Caki2 (cell line): ENCODE data around the gene CLN3. TPM values are rescaled to one million over a fixed set of nuclear protein-coding genes. Genes with fewer than 3 reads are reported as not detected.
"Not testable (repeated sequence)": the region's sequence is repeated elsewhere in the genome, so short reads cannot be mapped to it uniquely, and the experiment has no call there.

ENCODE experiments used
- DNase-seq: peaks from one replicate; pipeline ENCODE4 v3.0.0-alpha.2; 2015; ENCODE audit warnings: low read depth
- in situ Hi-C: cut with HindIII; loops from 2 replicates; pipeline ENCODE4 v1.10.0; 2016; ENCODE audit warnings: low sequenced_read_pairs, low pct_unique_long_range_greater_than_20kb, mixed read lengths
- total RNA-seq: library from RNA; depleted of rRNA; stranded (reverse); fragments of >200 nt; shearing (Covaris generic); gene quantifications from 2 replicates; pipeline ENCODE4 v1.2.3, GENCODE V29; 2014; ENCODE audit warnings: low replicate concordance; rRNA removed

The CLN3 gene
- total RNA-seq, 1 experiment from 2014 or later: 34.6 TPM

DNA sequence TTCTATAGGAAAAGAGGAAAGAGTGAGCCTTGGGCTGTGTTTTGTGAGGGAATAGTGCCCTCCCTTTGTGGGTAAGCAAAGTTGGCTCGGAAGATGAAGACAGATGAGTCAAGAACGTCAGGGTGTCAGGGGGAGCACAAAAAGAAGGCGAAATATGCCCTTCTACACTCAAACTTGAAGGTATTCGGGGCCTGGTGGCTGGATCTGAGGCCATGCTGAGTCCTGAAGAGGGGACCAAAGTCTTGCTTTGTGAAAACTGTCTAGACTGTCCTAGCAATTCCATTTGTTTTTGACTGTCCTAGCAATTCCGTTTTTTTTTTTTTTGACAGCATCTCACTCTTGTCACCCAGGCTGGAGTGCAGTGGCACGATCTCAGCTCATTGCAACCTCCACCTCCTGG, 53.0 kb downstream of the CLN3 start:
- DNase-seq, in situ Hi-C loops: not testable (repeated sequence)

DNA sequence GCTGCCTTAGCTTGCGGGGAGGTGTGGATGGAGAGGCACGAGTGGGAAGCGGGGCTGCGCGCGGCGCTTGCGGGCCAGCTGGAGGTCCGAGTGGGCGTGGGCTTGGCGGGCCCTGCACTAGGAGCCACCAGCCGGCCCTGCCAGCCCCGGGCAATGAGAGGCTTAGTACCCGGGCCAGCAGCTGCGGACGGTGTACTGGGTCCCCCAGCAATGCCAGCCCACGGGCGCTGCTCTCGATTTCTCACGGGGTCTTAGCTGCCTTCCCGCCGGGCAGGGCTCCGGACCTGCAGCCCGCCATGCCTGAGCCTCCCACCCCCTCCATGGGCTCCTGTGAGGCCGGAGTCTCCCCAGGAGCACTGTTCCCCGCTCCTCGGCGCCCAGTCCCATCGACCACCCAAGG, 56.5 kb downstream of the CLN3 start:
- in situ Hi-C loops, DNase-seq: not testable (repeated sequence)

Other genes with a start within 250 kb of the CLN3 start
- 0.06 and 0.27 TPM in 2 replicates for gene SBK1, start 199.5 kb downstream of the CLN3 start, total RNA-seq
- gene NPIPB6, start 128.6 kb downstream of the CLN3 start, total RNA-seq: 0.32 TPM in 1 of 2 replicates, not detected in the other
- 86.7 and 122 TPM in 2 replicates for gene EIF3CL, start 88.2 kb downstream of the CLN3 start, total RNA-seq
- gene NPIPB7, start 19.7 kb downstream of the CLN3 start, total RNA-seq: not detected in 2 replicates
- not detected in 2 replicates for gene APOBR, start 2.6 kb upstream of the CLN3 start, total RNA-seq
- gene IL27, start 14.8 kb upstream of the CLN3 start, total RNA-seq: not detected in 2 replicates
- 5.8 and 9.4 TPM in 2 replicates for gene NUPR1, start 46.9 kb upstream of the CLN3 start, total RNA-seq
- 7.1 and 17.2 TPM in 2 replicates for gene SGF29, start 61.8 kb upstream of the CLN3 start, total RNA-seq
- gene SULT1A2, start 105.0 kb upstream of the CLN3 start, total RNA-seq: not detected in 2 replicates
- gene SULT1A1, start 118.0 kb upstream of the CLN3 start, total RNA-seq: 232 and 257 TPM in 2 replicates
- not detected in 2 replicates for gene NPIPB8, start 146.0 kb upstream of the CLN3 start, total RNA-seq
- gene EIF3C, start 219.4 kb upstream of the CLN3 start, total RNA-seq: 220 and 259 TPM in 2 replicates